Activated CD8-positive, alpha-beta memory T cell treated with anti-CD3 and anti-CD28 coated beads for 36 hours (primary cell): Measurements from ENCODE around the gene ENTPD1. TPM values are rescaled to one million over a fixed set of nuclear protein-coding genes. Genes with fewer than 3 reads are reported as not detected.
"Not testable (repeated sequence)": the region's sequence is repeated elsewhere in the genome, so short reads cannot be mapped to it uniquely, and the experiment has no call there.

Experiments
- CTCF ChIA-PET: fragments of 350-600 bp; sonication (Branson Sonifier 250); formaldehyde crosslinking; loops from one replicate; lab custom pipeline; 2021; ENCODE audit warnings: antibody characterized with exemption; lab: Charles Lee
- POLR2A ChIA-PET: fragments of 350-600 bp; sonication (Branson Sonifier 250); formaldehyde crosslinking; loops from one replicate; lab custom pipeline; 2021; ENCODE audit warnings: antibody characterized with exemption; lab: Charles Lee
- total RNA-seq, 2 experiments: library from RNA; stranded (reverse); gene quantifications; one replicate each; pipeline ENCODE4 v1.2.3, GENCODE V29; 2021

The ENTPD1 gene
- total RNA-seq, 2 experiments from 2014 or later = 8.5 to 9.7 TPM

GRCh38 chr10:95791425-95791979 lies 35.5 kb downstream of the ENTPD1 start:
- CTCF ChIA-PET = interaction anchor here (0.6 to 1.0 kb wide), 2 partner anchors 98 to 271 kb away, joined by 3 read pairs; partner anchors contain the start of gene TCTN3
- POLR2A ChIA-PET = no interaction called here

- CTCF ChIA-PET = interaction anchor here (0.6 kb wide), 1 partner anchor 272 kb away, joined by 3 read pairs; no protein-coding TSS in a partner anchor
- POLR2A ChIA-PET = no interaction called here
Observed at GRCh38 chr10:95792211-95792780, 36.3 kb downstream of the ENTPD1 start.

DNA sequence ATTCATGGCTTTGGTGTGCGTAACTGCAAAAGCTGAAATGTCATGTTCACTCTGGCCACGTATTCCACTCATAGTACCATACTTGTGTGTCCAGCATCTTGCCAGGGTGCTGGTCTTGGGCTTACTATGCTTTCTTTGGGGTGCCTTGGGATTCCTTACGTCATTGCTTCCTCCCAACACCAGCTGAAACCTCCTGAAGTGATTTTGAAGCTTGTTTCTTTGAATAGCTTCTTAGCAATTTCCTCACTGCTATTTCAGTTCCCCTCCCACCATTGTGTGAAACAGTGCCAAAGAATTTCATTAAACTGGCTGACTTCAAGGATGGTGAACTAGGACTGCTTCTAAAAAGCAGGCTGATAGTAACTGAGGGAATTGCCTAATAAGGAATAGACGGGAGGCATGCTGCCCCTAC lies 36.9 kb downstream of the ENTPD1 start:
- ChIA-PET CTCF (no interaction called here), POLR2A (no interaction called here)

GRCh38 chr10:95793401-95794045 lies 37.6 kb downstream of the ENTPD1 start:
- ChIA-PET POLR2A (no interaction called here), CTCF (no interaction called here)

DNA sequence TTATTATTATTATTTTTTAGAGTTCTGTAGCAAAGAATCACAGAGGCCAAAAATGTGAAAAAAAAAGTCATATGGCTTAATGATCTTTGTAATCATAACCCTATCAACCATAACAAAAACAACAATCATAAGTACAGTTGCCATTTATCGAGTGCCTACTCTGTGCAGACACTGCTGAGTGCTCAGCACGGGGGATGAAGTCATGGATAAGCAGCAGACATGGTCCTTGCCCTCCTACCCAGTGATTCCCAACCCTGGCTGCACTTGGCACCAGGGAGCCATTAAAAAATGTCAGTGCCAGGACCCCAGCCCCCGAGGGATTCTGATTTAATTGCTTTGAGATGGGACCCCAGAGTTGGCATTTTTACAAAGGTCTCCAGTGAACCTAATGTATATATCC lies 38.2 kb downstream of the ENTPD1 start:
- ChIA-PET POLR2A (no interaction called here), CTCF (no interaction called here)

DNA sequence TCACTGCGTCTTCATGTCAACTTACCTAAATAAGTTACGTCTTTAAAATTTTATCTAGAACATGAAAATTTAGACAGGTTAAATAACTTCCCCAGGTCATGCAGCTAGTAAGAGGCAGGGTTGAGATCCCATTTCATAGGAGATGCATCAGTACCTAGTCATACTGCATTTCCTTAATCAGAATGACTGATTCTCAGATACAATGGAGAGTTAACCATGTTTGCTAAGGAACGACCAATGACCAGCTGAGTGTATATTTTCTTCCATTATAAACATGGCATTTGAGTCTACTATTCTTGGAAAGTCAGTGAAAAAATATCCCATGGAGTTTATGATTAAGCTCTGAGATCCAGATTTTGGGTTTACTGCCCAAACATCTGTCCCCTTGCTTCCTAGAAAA lies 39.6 kb downstream of the ENTPD1 start:
- POLR2A ChIA-PET = no interaction called here

DNA sequence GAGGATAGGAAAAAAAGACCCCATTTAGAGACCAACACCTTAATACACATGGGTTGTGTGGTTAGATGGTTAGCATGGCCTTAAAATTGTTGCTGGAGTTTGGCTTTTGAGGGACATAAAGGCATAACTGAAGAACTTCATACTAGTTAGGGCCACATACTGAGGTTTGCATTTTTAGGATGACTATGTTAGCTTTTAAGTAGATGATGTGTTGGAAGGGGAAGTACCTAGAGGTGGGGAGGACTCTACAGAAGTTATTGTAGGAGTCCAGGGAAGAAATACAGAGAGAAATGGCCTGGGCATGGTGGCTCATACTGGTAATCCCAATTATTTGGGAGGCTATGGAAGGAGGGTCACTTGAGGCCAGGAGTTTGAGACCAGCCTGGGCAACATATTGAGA lies 40.5 kb downstream of the ENTPD1 start:
- ChIA-PET POLR2A (no interaction called here), CTCF (no interaction called here)

More for the DNA sequence above, 39.6 kb downstream of the ENTPD1 start:
- CTCF ChIA-PET = interaction anchor here (1.5 kb wide), 1 partner anchor 102 kb away, joined by 3 read pairs; the partner anchor contains the start of gene TCTN3

DNA sequence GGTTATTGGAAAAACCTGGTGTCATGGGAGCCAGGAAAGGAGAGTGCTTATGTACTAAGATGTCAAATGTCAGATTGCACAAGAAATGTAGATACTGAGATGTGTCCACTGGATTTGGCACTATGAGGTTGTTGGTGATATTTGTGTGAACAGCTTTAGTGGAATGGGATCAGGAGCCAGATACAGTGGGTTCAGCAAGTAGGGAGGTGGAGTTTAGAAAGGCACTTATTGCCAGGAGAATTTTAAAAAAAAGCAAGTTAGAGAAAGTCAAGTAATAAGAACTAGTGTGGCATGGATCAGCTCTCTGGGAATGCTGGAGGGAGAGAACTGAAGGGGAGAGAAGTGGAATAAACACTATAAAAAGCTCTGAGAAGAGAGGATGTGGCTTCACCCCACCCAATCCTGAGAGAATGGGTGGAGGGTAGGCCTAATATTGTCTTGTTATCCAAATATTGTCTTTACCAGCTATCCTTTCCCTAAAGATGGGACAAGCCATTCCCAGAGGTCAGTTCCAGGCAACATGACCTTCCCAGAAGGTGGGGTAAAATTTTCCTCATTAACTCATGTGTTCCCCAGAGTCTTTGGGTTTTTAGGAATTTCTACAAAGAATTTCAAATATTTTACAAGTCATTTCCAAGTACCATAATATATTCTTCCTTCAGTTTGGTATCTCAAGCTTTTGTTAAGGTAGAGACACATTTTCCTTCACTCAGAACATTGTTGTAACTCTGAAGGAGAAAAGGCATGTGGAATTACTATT lies 42.3 kb downstream of the ENTPD1 start:
- ChIA-PET POLR2A (no interaction called here), CTCF (no interaction called here)

DNA sequence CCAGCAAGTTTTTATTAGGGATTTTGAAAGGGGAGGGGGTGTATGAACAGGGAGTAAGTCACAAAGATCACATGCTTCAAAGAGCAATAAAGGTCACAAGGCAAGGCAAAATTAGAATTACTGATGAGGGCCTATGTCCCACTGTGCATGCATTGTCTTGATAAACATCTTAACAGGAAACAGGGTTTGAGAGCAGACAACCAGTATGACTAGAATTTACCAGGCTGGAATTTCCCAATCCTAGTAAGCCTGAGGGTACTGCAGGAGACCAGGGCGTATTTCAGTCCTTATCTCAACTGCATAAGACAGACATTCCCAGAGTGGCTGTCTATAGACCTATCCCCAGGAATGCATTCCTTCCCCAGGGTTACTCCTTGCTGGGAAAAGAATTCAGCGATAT lies 44.3 kb downstream of the ENTPD1 start:
- POLR2A ChIA-PET, CTCF ChIA-PET: not testable (repeated sequence)

DNA sequence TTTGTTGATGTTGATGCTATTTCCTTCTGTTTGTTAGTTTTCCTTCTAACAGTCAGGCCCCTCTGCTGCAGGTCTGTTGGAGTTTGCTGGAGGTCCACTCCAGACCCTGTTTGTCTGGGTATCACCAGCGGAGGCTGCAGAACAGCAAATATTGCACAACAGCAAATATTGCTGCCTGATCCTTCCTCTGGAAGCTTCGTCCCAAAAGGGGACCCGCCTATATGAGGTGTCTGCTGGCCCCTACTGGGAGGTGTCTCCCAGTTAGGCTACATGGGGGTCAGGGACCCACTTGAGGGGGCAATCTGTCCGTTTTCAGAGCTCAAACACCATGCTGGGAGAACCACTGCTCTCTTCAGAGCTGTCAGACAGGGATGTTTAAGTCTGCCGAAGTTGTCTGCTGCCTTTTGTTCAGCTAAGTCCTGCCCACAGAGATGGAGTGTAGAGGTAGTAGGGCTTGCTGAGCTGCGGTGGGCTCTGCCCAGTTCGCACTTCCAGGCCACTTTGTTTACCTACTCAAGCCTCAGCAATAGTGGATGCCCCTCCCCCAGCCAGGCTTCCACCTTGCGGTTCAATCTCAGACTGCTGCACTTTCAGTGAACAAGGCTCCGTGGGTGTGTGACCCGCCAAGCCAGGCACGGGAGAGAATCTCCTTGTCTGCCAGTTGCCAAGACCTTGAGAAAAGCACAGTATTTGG lies 50.9 kb downstream of the ENTPD1 start:
- POLR2A ChIA-PET, CTCF ChIA-PET: not testable (repeated sequence)

DNA sequence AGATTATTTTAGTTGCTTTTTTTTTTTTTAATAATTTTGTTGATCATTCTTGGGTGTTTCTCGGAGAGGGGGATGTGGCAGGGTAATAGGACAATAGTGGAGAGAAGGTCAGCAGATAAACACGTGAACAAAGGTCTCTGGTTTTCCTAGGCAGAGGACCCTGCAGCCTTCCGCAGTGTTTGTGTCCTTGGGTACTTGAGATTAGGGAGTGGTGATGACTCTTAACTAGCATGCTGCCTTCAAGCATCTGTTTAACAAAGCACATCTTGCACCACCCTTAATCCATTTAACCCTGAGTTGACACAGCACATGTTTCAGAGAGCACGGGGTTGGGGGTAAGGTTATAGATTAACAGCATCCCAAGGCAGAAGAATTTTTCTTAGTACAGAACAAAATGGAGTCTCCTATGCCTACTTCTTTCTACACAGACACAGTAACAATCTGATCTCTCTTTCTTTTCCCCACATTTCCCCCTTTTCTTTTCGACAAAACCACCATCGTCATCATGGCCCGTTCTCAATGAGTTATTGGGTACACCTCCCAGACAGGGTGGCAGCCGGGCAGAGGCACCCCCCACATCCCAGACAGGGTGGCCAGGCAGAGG lies 52.8 kb downstream of the ENTPD1 start:
- POLR2A ChIA-PET = not testable (repeated sequence)

GRCh38 chr10:95809370-95810197 lies 53.6 kb downstream of the ENTPD1 start:
- CTCF ChIA-PET = no interaction called here
- POLR2A ChIA-PET = no interaction called here

More for the DNA sequence above, 52.8 kb downstream of the ENTPD1 start:
- CTCF ChIA-PET = not testable (repeated sequence)

DNA sequence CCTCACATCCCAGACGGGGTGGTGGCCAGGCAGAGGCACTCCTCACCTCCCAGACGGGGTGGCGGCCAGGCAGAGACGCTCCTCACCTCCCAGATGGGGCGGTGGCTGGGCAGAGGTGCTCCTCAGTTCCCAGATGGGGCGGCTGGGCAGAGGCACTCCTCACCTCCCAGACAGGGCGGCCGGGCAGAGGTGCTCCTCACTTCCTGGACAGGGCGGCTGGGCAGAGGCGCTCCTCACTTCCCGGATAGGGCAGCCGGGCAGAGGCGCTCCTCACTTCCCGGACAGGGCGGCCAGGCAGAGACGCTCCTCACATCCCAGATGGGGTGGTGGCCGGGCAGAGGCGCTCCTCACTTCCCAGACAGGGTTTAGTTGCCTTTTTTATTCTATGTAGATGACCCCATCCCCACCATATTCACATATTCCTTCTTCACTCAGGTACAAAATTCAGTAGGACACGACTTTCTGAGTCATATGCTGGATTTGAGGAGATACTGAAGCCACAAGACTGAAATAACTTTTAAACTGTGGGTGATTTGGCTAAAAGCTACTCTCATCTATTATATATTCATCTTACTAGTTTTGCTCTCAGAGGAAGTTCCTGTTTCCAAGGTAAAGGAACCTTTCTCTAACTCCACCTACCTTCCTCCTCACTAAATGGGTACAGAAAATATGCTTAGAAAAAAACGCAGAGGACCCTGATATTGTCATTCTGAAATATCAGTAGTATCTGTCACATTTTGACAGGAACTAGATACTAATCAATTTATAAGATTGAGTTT lies 54.4 kb downstream of the ENTPD1 start:
- POLR2A ChIA-PET = no interaction called here

DNA sequence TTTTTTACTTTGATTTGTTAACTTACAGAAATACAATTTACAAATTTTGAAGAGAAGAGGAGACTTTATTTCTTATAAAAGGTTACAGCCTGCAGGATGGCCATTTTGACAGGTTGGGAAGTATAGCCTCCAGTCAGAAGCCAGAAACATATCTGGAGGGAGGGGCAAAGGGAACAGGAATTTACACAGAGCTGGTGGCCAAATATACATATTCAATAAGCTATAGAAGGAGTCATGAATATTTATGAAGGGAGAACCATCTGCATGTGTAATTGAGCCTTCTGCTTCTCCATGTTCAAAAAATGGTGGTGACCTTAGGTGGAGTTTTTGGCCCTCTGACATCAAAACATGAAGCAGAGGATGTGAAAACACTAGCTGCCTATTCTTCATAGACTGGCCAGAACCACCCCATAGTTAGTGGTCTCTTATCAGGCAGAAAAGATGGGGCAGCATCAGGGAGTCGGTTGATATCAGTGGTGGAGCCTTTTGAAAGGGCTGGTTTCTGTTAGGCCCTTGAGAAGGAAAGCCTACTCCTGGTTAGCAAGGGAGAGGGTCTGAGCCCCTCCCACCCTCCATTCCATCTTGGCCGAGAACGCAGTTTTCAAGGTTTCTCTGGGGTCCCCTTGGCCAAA lies 57.2 kb downstream of the ENTPD1 start:
- ChIA-PET CTCF (no interaction called here), POLR2A (no interaction called here)

More for the DNA sequence above, 54.4 kb downstream of the ENTPD1 start:
- CTCF ChIA-PET = no interaction called here

DNA sequence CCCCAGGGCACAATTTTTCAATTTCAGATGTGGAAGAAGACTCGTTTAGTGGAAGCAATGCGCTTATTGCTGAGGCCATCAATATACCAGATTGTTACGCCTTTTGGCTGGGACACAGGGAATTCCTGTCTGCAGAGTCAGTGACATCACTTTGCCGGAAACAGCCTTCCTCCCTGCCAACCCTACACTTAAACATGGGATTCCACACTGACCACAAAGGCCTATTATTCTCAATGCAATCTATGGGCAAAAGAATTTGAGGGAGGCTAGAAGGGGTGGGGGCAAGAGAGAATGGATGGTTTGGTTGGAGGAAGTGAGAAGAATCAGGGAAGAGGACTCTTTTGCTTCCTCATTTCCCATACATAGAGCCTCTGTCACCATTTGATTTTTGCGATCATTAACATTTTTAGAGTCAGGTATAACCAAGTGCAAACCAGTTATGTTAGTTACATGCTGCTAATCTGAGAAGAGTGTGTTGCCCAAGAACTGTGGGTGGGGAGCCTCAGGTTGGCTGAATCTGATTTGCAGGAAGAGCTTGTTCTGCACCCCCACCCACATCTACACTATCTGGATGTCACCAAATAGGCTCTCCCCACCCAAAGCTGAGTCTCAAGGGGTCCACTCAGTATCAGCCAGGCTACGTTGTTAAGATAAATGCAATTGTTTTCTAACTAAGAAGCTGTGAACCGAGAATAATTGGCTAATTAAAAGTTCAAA lies 58.2 kb downstream of the ENTPD1 start:
- ChIA-PET CTCF (no interaction called here), POLR2A (no interaction called here)

DNA sequence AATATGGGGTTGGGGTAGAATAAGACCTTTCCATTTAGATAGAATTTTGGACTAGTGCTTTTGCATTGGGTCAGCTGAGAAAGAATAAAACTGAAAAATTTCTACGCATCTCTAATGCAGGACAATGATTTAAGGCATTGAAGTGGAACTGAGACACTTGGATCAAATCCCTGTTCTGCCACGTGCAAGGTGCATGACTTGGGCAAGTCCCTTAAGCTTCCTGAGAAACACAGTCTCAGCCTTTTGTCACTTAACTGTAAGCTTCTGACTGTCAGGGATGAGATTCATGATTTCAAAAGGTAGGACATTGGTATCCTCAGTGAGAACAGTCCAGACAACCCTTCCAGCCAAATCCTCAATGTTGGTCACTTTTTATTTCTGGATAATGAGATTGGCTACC lies 59.2 kb downstream of the ENTPD1 start:
- CTCF ChIA-PET = no interaction called here
- POLR2A ChIA-PET = no interaction called here
